ENCODE data around the gene LTBP3. TPM values are rescaled to one million over a fixed set of nuclear protein-coding genes. Genes with fewer than 3 reads are reported as not detected.
A peak's percentile ranks its signal among the peaks of the same experiment; 100 is the strongest.

The LTBP3 gene
- total and polyA plus RNA-seq, 9 of the 15 experiments (the other 6 are each of a cell fraction or from before 2014, with no cell fraction given): 0.06 to 20.5 (median 4.8) TPM

GRCh38 chr11:65505466-65506289 is 52.5 kb downstream of the LTBP3 start (continued):
- TF ChIP-seq, protein P1, sequence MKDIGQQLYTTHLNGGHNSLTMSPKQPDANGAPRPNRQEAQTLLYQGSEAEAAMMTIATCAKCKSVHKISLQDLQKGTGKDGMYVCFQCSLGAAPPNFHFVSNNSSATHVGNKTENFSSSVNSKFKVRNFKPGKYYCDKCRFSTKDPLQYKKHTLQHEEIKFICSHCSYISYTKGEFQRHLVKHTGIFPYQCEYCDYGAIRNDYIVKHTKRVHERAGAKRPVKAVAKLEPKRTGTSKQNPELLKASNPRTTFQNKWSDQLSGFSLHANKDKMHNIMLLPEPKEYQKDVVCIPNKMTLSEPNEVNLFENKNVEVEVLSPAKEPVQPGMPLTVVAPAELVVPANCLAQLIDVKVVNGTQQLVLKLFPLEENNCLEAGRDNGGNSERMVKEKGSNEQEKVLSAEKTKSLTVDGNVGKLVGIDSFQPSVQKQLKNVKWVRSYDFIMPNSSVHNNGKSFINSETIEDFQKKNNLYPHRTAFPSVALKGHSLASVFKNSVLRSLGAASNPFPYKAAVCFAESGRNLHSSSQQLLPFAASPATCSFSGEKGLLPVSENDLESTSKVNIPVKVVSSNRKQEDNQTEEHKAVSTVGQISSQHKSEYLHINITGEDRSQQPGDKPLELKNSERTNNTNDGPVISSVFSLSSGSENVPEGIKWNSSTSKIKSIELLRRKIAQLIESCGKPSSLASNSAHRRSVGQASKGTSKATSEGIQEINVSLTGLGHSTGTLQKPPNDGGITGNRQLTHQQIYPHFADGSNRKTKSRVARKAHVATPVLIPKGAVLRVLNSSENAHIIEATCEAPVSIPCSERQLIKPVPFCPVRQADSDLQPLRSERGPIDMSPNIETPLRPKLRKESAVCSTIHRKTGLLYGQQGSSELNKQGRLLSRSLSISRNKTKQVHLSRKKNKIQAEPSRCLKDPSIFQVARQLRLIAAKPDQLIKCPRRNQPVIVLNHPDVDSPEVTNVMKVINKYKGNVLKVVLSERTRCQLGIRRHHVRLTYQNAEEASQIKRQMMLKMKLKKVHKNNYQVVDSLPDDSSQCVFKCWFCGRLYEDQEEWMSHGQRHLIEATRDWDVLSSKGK (CRISPR knock-in tag; IDR thresholded peaks at IDR 0.05): peak; percentile 53; the same call in 1 of the 2 replicates
- TF ChIP-seq, protein P2, sequence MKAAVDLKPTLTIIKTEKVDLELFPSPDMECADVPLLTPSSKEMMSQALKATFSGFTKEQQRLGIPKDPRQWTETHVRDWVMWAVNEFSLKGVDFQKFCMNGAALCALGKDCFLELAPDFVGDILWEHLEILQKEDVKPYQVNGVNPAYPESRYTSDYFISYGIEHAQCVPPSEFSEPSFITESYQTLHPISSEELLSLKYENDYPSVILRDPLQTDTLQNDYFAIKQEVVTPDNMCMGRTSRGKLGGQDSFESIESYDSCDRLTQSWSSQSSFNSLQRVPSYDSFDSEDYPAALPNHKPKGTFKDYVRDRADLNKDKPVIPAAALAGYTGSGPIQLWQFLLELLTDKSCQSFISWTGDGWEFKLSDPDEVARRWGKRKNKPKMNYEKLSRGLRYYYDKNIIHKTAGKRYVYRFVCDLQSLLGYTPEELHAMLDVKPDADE (conservative IDR thresholded peaks at IDR 0.05; ENCODE audit: control insufficient read depth, low read depth, low read length): peak; percentile 85
- TF ChIP-seq ZNF830 (CRISPR knock-in tag; IDR thresholded peaks at IDR 0.05) (no peak), EWSR1 (IDR thresholded peaks at IDR 0.05; ENCODE audit: borderline replicate concordance, low read depth, partially characterized antibody) (peak; percentile 94), ZNF354B (CRISPR knock-in tag; IDR thresholded peaks at IDR 0.05) (peak; percentile 50; the same call in 1 of the 2 replicates), ARHGAP35 (IDR thresholded peaks at IDR 0.05; ENCODE audit: partially characterized antibody) (peak; percentile 54), ZC3H8 (IDR thresholded peaks at IDR 0.05) (no peak), HBP1 (CRISPR knock-in tag; IDR thresholded peaks at IDR 0.05) (peak; percentile 97), RNF2 (IDR thresholded peaks at IDR 0.05) (no peak; the same call in 1 of the 2 replicates), CBX1 (IDR thresholded peaks at IDR 0.05; ENCODE audit: low read depth) (peak; percentile 53; the same call in 1 of the 2 replicates), ELF1 (tag; IDR thresholded peaks at IDR 0.05) (peak; percentile 7; the same call in 1 of the 2 replicates), BACH1 (tag; IDR thresholded peaks at IDR 0.05) (peak; percentile 47; the same call in 1 of the 2 replicates), SAFB (IDR thresholded peaks at IDR 0.05; ENCODE audit: borderline replicate concordance, low read depth, low read length) (no peak), ILF3 (IDR thresholded peaks at IDR 0.05; ENCODE audit: borderline replicate concordance) (peak; percentile 95; the same call in 1 of the 2 replicates), JUN (IDR thresholded peaks at IDR 0.05; ENCODE audit: borderline replicate concordance, low read depth, low read length) (no peak), JUN (CRISPR knock-in tag; IDR thresholded peaks at IDR 0.05; ENCODE audit: borderline replicate concordance) (no peak), MXI1 (IDR thresholded peaks at IDR 0.05; ENCODE audit: low read depth, low read length) (peak; percentile 81; the same call in 1 of the 2 replicates), CCAR2 (IDR thresholded peaks at IDR 0.05; ENCODE audit: low read depth, low read length) (no peak), GATAD2B (IDR thresholded peaks at IDR 0.05; ENCODE audit: borderline replicate concordance) (no peak), RNF219 (CRISPR knock-in tag; IDR thresholded peaks at IDR 0.05) (peak; percentile 75)
